PC-9 (cell line): ENCODE measurements around the gene APEH. TPM values are rescaled to one million over a fixed set of nuclear protein-coding genes. Genes with fewer than 3 reads are reported as not detected.
"Not testable (repeated sequence)": the region's sequence is repeated elsewhere in the genome, so short reads cannot be mapped to it uniquely, and the experiment has no call there.

ENCODE experiments used
- BruUV-seq: library from RNA; stranded (reverse); fragments of 400-500 nt; replicated peaks from 2 replicates; lab custom pipeline; 2021; lab: Mats Ljungman, UMichigan
- CTCF ChIA-PET: fragments of 300-600 bp; sonication (Branson Sonifier 250); formaldehyde crosslinking; loops from one replicate; lab custom pipeline; 2022; ENCODE audit warnings: antibody characterized with exemption; lab: Charles Lee
- POLR2A ChIA-PET: fragments of 300-600 bp; sonication (Branson Sonifier 250); formaldehyde crosslinking; loops from one replicate; lab custom pipeline; 2022; ENCODE audit warnings: antibody characterized with exemption; ENCODE audit not compliant: unreplicated experiment; lab: Charles Lee
- DNase-seq, 2 experiments: peaks; one replicate each; pipeline versions ENCODE4 v3.0.0 to v3.0.0-alpha.2; 2015 to 2022; ENCODE audit warnings: mixed read lengths in 1 of 2
- H2AFZ ChIP-seq: fragments of 200-600 bp; sonication (generic); 2 replicates; pipeline ENCODE4 v1.8.1; 2017; ENCODE audit warnings: antibody characterized with exemption
- H3F3A ChIP-seq: fragments of 200-600 bp; sonication (generic); 2 replicates; pipeline ENCODE4 v1.8.1; 2017; ENCODE audit warnings: antibody characterized with exemption, mild to moderate bottlenecking, low read depth; ENCODE audit not compliant: insufficient read depth
- H3K27ac ChIP-seq: fragments of 200-600 bp; sonication (generic); 2 replicates; pipeline ENCODE4 v1.6.1; 2016; ENCODE audit warnings: mixed run types
- H3K27me3 ChIP-seq: fragments of 200-600 bp; sonication (generic); 2 replicates; pipeline ENCODE4 v1.6.1; 2016; ENCODE audit warnings: low read depth, mixed run types; ENCODE audit not compliant: insufficient read depth
- H3K36me3 ChIP-seq: fragments of 200-600 bp; sonication (generic); 2 replicates; pipeline ENCODE4 v1.6.1; 2016; ENCODE audit warnings: low read depth, mixed run types
- H3K4me1 ChIP-seq: fragments of 200-600 bp; sonication (generic); replicated peaks from 2 replicates; pipeline ENCODE4 v1.6.1; 2016; ENCODE audit warnings: mixed run types; ENCODE audit not compliant: insufficient read depth
- H3K4me2 ChIP-seq: fragments of 200-600 bp; sonication (generic); 2 replicates; pipeline ENCODE4 v1.6.1; 2017; ENCODE audit warnings: mixed run types
- H3K4me3 ChIP-seq: fragments of 200-600 bp; sonication (generic); 2 replicates; pipeline ENCODE4 v1.6.1; 2016; ENCODE audit warnings: mixed run types
- H3K79me2 ChIP-seq: fragments of 200-600 bp; sonication (generic); 2 replicates; pipeline ENCODE4 v1.6.1; 2017; ENCODE audit warnings: low read depth, mixed run types
- H3K9me2 ChIP-seq: fragments of 200-600 bp; sonication (generic); 2 replicates; pipeline ENCODE4 v1.8.1; 2017; ENCODE audit warnings: mild to moderate bottlenecking; ENCODE audit not compliant: insufficient read depth
- H3K9me3 ChIP-seq: fragments of 200-600 bp; sonication (generic); 2 replicates; pipeline ENCODE4 v1.8.1; 2016; ENCODE audit warnings: low read depth; ENCODE audit not compliant: insufficient read depth
- H4K20me1 ChIP-seq: fragments of 200-600 bp; sonication (generic); 2 replicates; pipeline ENCODE4 v1.8.1; 2017; ENCODE audit not compliant: insufficient read depth
- intact Hi-C: fragments of 100-400 bp; cut with micrococcal nuclease; formaldehyde crosslinking; loops from one replicate; pipeline ENCODE4 v1.10.0; 2022; ENCODE audit not compliant: unreplicated experiment
- total RNA-seq: library from RNA; stranded (reverse); gene quantifications from 2 replicates; pipeline ENCODE4 v1.2.3, GENCODE V29; 2021

Gene APEH
- total RNA-seq, 1 experiment from 2014 or later = 131 TPM

- DNase-seq, intact Hi-C loops, H3K27me3 ChIP-seq, H3K4me2 ChIP-seq, CTCF ChIA-PET, BruUV-seq, H3K79me2 ChIP-seq, H3K4me1 ChIP-seq, H3K9me2 ChIP-seq, H3F3A ChIP-seq, POLR2A ChIA-PET, H3K36me3 ChIP-seq, H2AFZ ChIP-seq, H3K9me3 ChIP-seq, H3K27ac ChIP-seq, H3K4me3 ChIP-seq, H4K20me1 ChIP-seq: not testable (repeated sequence)
Measured at GRCh38 chr3:49685846-49686245, 11.7 kb downstream of the APEH start.

GRCh38 chr3:49686346-49686745 lies 12.2 kb downstream of the APEH start:
- H3K79me2 ChIP-seq, BruUV-seq, H3K9me3 ChIP-seq, H3K36me3 ChIP-seq, intact Hi-C loops, H3K9me2 ChIP-seq, H3K27ac ChIP-seq, H3K27me3 ChIP-seq, CTCF ChIA-PET, H4K20me1 ChIP-seq, H3K4me2 ChIP-seq, H3K4me3 ChIP-seq, H2AFZ ChIP-seq, POLR2A ChIA-PET, H3K4me1 ChIP-seq, H3F3A ChIP-seq, DNase-seq: not testable (repeated sequence)

GRCh38 chr3:49686769-49687423 lies 12.7 kb downstream of the APEH start:
- not testable (repeated sequence) for BruUV-seq

DNA sequence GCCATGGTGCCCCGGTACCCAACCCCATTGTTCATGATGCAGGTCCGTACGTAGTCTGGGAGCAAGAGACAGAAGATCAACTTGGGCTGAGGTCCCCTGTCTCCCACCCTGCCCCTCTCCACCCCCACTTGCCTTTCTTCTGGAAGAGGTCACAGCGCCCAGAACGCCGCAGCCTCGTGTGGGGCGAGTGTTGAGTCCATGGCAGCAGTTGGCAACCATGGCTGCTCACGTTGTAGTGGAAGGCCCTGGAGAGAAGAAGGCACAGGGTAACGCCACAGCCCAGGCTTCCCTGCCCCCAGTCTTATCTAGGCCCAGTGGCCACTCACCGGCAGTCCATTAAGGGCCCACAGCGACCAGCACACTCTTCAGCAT lies 13.3 kb downstream of the APEH start:
- H3K27ac ChIP-seq, H3K9me2 ChIP-seq, BruUV-seq, H3F3A ChIP-seq, H3K27me3 ChIP-seq, CTCF ChIA-PET, H3K4me1 ChIP-seq, H3K36me3 ChIP-seq, H4K20me1 ChIP-seq, H3K4me2 ChIP-seq, POLR2A ChIA-PET, H3K79me2 ChIP-seq, H3K4me3 ChIP-seq, H2AFZ ChIP-seq, intact Hi-C loops, H3K9me3 ChIP-seq, DNase-seq: not testable (repeated sequence)

More at GRCh38 chr3:49686769-49687423, 12.7 kb downstream of the APEH start:
- H3K79me2 ChIP-seq, H3K4me1 ChIP-seq, H3K4me3 ChIP-seq, H3K27ac ChIP-seq, intact Hi-C loops, CTCF ChIA-PET, DNase-seq, H3K36me3 ChIP-seq, H3K9me2 ChIP-seq, H3K27me3 ChIP-seq, POLR2A ChIA-PET, H4K20me1 ChIP-seq, H3K4me2 ChIP-seq, H3K9me3 ChIP-seq, H2AFZ ChIP-seq, H3F3A ChIP-seq: not testable (repeated sequence)

DNA sequence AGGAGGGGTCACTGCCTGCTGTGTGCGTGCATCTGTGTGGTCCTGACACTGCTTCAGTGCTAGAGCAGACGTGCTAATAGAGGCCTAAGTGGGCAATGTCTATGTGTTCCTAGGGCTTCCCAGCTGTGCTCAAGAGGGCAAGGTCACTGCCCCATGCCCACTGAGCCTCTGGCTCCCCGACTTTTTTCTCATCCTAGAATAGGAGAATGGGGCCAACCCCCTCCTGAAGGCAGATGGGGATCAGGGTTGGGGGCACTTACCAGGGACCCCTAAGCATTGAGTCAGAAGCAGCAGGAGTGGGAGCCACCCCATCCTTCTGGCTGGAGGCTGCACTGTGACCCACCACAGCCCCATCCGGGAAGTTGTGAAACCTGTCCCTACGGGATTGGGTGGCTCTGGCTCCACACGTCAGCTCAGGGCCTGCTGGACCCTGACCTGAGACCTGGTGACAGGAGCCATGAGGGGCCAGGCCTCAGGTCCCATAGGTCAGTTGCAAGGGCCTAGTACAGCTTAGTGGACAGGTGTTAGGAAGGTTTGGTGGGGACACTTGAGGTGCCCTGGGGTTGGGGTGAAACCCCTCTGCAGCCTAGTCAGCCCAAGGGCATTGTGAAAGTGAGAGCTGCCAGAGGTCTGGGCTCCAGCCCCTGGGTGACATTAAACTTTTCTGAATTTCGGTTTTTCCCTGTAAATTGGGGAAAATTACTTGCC lies 14.3 kb downstream of the APEH start:
- H3K9me3 ChIP-seq, H4K20me1 ChIP-seq, DNase-seq, BruUV-seq, H3K79me2 ChIP-seq, CTCF ChIA-PET, H3K27me3 ChIP-seq, POLR2A ChIA-PET, H3F3A ChIP-seq, intact Hi-C loops, H3K36me3 ChIP-seq, H3K4me1 ChIP-seq, H3K9me2 ChIP-seq: not testable (repeated sequence)
- peak overlapping the region; percentile 78; the same call in 1 of the 2 replicates for H2AFZ ChIP-seq
- H3K4me2 ChIP-seq = peak overlapping the region; percentile 74
- H3K27ac ChIP-seq = peak overlapping the region; percentile 21; the same call in 1 of the 2 replicates
- H3K4me3 ChIP-seq = peak overlapping the region; percentile 95
